ENCODE data around the gene TEX19.

Gene TEX19, protein sequence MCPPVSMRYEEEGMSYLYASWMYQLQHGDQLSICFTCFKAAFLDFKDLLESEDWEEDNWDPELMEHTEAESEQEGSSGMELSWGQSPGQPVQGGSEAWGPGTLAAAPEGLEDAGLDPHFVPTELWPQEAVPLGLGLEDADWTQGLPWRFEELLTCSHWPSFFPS

DNA sequence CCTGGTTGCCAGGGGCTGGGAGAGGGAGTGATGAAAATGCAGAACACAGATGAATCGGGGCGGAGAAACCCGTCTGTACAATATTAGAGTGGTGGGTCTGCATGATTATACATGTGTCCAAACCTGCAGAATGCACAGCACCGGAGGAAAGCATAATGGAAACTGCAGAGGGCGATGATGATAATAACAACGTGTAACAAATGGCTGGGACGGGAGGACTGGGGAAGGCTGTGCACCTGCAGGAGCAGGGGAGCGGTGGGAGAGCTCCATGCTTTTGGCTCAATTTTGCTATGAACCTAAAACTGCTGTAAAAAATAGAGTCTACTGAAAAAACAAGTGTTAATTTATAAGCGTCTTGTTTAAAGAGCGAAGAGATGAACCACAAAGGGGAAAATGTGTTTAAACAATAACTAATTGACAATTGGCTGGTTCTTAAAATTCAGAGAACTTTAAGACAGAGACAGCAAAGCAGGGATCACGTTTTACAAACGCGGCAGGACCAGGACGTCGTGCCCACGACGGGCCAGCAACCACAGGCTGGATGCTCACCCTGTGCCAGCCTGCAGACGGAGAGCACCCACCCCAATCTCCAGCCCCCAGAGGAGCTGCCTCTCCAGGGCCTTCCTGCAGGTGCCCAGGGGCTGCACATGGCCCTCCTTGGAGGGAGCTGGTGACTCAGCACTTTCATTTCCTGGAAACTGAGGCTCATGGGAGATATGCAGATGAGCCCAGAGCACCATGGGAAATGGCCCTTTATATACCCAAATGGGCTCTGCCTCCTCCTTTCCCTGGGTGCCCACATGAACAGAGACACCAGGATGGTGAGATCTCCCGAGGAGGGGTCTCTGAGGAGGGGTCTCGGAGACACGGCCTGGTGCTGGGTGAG, at the start of gene TEX19:
Gene TEX19, plus strand, starts transcription at position 783 of the 886 bp plus-strand sequence. CDS start 2,904 bp downstream, outside the sequence.
- no peak for DNase-seq

DNA sequence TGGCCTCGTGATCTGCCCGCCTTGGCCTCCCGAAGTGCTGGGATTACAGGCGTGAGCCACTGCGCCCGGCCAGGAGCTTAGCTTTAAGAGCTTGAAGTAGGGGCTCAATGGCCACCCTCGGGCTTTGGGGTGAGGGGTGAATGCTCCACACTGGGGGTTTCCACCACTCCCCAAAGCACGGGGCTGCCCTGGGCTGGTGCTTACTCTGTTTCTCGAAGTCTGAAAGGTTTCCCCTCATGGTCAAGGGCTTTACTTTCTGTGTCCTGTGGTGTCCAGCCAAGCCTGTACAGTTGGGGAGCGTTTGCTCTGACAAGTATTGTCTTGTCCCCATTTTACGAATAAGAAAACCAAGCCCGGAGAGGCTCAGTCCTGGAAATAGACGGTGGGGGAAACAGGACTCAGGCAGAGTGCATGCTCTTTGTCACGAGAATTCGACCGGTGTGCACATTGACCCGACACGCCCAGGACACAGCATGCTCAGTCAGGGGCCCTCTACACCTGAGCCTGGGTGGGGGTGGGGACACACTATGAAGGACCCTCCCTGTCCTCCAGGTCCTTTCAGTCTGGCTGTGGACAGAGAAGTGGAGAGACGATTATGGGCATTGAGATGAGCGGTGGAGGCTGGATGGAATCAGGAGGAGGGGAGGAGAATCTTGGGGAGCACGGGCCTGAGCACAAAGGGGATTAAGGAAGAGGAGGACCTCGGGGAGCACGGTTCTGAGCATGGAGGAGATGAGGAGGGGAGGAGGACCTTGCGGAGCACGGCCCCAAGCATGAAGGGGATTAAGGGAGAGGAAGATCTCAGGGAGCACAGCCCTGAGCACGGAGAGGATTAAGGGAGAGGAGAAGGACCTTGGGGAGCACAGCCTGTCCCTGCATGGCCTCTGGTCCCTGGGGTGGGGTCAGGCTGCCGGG, 49.1 kb upstream of the TEX19 start:
- no peak for DNase-seq

DNA sequence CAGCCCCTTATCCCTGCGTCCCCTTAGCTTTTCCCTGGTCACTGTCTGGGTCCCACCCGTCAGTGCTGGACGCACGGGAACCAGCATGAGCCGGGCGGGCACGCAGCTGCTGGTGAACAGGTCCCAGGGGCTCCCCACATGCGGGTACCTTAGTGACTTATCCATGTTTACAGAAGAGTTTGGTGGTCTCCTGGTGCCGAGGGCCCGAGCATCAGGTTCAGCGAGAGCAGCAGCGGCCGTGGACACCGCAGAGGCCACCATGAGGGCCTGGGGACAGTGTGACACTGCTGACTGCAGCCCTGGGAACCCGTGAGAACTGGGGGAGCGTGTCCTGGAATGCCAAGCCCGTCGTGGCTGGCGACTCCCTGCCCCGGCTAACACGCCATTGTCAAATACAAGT, 48.2 kb upstream of the TEX19 start:
- no peak for DNase-seq

DNA sequence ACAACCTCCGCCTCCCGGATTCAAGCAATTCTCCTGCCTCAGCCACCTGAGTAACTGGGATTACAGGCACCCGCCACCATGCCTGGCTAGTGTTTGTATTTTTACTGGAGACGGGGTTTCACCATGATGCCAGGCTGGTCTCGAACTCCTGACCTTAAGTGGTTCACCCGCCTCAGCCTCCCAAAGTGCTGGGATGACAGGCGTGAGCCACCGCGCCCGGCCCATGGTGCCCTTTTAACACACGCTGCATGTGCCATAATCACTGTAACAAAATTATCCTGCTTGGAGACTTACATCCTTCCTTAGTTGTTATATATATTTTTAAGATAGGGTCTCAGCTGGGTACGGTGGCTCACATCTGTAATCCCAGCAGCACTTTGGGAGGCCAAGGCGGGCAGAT, 47.1 kb upstream of the TEX19 start:
- DNase-seq = no peak

DNA sequence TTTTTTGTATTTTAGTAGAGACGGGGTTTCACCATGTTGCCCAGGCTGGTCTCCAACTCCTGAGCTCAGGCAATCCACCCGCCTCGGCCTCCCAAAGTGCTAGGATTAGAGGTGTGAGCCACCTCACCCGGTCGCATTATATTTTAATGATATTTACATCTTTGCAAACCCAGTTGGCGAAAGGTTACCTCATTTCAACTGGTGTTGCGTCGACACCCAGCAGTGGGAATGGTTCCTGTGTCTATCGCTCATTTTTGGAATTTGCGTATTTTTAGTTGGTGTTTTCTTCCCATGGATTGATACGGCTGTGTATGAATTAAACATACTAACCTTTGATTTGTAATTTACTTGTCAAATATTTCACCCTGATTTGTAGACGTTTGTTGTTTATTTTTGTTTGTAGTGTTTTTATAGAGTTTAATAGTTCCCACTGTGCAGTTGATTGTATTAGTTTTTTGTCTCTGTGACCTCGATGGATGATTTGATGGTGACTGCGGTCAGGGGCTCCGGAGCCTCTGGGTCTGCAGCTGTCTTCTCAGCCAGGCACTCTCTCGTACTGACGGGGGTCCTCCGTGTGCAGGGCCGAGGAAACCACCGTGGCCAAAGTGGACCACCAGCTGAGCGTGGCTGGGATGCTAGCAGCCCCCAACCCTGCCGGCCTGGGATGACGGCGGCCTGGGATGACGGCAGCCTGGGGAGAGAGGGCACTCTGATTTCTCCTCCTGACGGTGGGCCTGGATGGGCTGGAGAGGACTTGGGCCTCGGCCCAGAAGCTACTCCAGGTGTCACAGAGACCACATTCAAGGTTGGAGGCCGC, 45.6 kb upstream of the TEX19 start:
- no peak for DNase-seq

DNA sequence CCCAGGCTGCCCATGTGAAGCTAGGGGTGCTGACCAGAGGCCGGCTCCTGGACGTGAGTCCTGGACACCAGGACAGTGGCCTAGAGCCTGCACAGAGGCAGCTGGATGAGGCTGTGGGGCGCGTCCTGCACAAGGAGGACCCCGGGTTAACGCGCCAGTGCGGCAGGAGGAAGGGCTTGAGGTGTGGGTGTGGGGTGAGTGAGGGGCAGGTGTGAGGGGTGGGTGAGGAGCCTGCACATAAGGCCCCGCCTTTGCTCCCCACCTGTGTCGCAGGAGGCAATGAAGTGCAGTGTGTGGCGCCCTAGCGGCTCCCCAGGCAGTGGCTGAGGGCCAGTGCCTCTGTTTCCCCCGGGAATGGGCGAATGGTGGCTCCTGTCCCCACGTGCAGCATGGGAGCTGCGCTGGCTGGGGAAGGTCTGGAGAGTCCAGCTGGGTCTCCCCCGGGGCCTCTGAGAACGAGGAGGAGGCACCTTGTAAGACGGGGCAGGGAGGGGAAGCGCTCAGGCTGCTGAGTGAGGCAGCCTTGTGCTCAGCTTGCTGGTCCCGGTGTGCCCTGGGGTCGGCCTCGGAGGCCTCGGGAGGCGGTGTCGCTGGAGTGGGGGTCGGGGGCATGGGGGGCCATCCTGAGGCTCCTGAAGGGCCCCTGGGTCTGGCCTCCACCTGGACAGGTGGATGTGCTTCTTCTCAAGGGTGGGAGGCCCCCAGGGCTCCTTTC, 44.9 kb upstream of the TEX19 start:
- DNase-seq = no peak

DNA sequence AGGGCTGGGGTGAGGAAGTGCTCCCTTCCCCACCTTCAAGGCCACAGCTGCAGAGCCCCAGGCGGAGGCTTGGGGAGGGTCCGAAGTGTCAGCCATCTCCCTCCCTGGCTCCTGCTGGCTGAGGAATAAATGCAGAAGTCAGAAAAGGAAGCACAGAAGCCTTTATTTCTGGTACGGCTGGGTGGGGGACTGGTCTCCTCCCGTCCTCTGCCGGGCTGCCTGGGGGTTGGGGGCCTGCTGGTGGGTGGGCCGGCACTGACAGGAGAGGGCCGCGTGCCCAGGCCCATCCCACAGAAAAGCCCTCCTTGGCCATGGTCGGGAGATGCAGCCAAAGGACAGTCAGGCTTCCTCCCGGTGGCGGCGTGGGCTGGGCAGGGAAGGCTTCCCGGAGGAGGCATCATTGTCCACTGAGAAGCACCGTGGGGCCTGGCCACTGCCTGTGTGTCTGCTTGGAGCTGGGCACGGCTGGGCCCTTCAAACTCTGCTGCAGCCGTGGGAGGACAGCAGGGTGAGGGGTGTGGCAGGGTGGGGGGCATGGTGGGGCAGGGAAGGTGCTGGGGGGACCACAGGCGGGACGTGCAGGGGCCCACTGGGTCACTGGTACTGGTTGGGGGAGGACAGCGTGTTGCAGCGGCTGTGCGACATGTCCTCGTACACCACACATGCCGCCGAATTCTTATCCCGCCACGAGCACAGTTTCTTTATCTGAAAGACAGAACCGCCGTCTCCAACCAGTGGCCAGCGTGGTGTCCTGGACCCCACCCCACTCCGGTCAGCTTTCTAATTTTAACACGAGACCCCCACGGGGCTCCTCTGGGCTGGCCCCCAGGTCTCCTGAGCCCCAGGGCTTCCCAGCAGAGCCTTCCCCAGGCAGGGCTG, 44.1 kb upstream of the TEX19 start:
- no peak for DNase-seq

DNA sequence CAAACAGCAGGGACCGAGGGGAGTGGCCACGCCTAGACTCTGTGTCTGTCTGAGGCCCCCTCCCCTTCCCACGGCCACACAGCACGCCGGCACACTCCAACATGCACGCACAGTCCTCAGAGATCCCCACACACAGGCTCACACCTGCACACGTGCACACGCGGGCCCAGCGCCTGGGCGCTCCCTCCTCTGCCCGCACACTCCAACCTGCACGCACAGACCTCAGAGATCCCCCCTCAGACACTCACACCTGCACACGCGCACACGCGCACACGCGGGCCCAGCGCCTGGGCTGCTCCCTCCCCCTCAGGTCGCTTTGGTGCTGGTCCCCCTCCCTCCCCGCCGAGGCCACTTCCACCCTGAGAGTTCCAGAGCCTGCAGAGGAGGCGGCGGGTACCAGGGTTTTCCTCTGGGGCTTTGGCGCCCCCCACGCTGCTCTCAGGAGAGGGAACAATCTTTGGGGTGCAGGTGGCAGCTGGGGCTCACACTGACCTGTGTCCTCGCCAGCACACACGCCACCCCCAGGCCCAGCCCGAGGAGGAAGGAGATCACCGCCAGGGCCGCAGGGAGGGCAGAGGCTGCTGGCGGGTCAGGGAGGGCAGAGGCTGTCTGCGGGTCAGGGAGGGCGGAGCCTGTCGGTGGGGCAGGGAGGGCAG, 43.2 kb upstream of the TEX19 start:
- DNase-seq = peak; percentile 58

DNA sequence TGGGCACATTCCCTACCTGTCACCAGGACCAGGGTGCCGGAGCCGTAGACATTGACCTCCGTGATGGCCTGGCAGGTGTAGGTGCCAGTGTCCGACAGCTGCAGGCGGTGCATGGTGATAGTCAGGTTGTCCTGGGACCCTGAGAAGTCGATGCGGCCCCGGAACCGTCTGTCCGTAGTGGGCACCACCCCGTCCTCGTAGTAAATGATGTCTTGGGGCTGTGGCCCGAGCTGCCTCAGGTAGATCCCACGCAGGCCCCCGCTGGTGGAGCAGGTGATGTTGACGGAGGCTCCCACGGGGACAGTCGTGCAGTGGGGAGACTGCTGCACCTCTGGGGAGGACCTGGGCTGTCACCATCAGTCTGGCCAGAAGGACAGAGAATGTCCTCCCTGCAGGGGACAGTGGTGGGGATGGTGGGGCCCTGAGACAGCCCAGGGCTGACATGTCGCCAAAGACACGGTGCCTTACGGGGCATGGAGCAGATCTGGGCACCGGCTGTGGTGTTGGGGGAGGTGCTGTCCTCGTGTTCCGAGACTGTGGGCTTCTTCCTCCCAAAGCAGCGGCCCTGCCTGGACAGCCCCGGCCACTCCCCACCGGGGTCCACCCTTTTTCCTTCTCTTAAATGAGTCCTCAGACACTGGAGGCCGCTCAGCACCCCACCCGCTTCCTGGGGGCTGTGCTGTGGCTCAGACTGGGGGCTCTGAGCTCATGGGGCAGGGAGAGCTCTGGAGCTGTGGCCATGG, 42.2 kb upstream of the TEX19 start:
- no peak for DNase-seq

DNA sequence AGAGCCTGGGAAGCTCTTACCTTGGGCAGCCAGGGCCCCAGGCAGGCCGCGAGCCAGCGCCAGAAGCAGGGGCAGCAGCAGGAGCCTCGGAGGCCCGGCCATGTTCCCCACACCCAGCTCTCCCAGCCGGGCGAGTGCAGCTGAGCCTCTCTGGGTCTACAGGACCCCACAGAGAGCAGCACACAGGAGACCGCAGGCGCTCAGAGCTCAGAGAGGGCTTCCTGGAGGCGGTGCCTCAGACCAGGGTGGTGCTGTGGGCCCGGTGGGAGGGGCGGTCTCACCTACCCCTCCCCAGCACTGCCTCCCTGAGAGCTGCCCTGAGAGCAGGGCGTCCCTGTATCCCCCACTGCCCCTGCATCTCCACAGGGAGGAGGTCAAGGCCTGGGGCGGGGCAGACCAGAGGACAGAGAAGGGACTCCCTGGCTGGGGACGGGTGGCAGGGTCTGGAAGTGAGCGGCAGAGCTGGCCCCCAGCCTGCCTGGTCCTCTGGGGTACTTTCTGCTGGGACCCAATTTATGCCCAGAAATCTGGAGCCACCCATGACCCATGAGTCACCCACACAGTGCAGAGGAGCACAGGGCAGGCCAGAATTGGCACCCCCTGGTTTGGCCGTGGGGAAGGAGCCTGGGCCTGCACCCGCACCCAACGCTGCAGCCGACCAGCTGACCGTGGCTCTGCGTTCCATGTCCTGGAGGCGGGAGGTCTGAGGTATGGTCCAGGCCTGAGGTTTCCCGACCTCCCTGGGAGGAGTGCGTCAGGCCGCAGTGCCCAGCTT, 41.5 kb upstream of the TEX19 start, which contains the start of gene CD7:
Gene CD7, minus strand, starts transcription at position 215 of the 775 bp plus-strand sequence. Its CDS starts 113 bp downstream, at position 102.
- DNase-seq = peak; percentile 61

DNA sequence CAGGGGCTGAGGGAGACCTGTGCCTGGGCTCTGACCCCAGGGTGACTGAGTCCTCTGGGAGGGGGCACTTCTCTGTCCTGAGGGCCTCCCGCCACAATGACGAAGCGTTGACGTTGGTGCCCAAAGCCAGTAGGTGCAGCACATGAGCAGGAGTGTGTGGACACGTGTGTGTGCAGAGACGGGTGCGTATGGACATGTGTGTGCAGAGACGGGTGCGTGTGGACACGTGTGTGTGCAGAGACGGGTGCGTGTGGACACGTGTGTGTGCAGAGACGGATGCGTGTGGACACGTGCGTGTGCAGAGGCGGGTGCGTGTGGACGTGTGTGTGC, 40.9 kb upstream of the TEX19 start:
- DNase-seq = no peak

DNA sequence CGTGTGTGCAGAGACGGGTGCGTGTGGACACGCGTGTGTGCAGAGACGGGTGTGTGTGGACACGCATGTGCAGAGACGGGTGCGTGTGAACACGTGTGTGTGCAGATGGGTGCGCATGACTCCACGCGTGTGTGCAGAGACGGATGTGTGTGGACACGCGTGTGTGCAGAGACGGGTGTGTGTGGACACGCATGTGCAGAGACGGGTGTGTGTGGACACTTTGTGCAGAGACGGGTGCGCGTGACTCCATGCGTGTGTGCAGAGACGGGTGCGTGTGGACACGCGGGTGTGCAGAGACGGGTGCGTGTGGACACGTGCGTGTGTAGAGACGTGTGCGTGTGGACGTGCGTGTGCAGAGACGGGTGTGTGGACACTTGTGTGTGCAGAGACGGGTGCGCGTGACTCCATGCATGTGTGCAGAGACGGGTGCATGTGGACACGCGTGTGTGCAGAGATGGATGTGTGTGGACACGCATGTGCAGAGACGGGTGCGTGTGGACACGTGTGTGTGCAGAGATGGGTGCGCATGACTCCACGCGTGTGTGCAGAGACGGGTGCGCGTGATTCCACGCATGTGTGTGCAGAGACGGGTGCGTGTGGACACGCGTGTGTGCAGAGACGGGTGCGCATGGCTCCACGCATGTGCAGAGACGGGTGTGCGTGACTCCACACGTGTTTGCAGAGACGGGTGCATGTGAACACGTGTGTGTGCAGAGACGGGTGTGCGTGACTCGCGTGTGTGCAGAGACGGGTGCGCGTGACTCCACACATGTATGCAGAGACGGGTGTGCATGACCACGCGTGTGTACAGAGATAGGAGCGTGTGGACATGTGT, 40.1 kb upstream of the TEX19 start:
- DNase-seq = no peak

DNA sequence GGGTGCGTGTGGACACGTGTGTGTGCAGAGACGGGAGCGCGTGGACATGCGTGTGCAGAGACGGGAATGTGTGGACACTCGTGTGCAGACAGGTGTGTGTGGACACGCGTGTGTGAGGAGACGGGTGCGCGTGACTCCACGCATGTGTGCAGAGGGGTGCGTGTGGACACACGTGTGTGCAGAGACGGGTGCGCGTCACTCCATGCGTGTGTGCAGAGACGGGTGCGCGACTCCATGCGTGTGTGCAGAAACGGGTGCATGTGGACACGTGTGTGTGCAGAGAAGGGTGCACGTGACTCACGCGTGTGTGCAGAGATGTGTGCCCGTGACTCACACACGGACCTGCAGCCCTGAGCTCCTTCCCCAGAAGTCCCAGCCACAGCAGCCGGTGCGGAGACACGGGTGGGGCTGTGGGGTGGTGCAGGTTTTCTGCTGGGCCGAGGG, 39.4 kb upstream of the TEX19 start:
- no peak for DNase-seq

DNA sequence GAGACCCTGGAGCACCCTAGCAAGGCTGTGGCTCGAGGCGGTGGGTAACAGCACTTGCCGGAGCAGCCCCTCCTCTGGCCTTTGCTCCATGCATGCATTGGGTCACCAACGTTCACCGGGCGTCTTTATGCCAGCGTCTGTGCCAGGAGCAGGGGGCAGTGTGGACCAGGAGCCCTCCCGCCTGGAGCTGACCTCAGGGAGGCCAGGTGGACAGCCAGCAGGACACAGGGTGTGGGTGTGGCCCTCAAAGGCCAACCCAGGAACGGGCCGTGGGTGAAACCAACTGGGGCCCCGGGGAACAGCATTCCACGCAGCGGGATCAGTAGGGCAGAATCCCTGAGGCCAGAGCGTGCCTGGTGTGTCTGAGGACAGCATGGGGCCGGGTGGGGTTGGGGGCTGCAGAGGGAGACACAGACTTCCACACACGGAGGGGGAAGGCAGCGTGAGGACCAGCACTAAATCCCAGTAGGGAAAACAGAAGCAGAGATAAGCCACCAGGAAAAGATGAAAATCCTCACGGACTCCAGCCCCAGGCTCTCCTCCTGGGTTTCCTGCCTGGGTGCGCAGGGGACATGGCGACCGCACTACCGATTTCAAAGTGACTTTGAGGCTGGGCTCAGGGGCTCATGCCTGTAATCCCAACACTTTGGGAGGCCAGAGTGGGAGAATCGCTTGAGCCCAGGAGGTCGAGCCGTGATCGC, 38.8 kb upstream of the TEX19 start:
- no peak for DNase-seq

DNA sequence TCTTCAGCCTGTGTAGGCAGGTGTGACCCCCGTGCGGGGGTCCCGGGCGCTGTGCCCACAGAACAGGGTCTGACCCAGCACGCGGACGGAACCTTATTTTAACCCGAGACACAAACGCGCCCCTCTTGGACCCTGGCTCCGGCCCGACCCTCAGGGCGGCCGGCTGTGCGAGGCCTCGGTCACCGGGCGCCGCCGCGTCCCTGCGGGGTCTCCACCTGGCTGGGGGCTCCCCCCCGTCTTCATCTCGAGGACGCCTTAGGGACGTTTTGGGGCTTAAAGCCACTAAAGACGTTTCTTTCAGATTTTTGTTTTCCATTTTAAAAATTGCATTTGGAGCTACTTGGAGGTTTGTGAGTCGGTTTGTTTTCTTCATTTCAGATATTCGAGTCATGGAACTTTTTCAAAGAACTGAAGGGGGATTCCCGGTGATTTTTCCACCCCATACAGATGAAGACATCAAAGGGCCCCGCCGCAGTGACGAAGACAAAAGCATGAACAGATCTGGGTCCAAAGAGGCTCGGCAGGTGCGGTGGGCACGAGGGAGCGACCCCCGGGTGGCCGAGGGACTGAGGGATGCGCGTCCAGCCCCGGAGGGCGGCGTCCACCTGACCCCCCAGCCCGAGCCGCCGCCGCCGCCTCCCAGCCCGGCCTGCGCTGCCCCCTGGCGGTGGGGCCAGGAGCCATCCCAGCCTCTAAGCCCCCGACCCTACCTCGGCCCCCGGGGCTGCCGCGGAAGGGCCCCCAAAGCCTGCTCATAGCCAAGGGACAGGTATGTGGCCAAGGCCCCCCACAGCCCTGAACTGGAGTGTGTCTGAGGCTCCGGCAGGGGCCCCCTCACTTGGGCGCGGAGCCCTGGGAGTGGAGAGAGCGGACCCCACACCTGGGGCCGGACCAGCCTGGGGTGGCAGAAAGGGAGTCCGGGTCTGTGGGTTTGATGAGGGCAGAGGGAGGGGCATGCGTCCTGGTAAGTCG, 37.8 kb upstream of the TEX19 start:
- DNase-seq = peak; percentile 77

Measured in stimulated activated CD4-positive, alpha-beta T cell treated with anti-CD3 and anti-CD28 coated beads, Interleukin-12 subunit alpha, Interleukin-12 subunit beta, amount 100 ng/mL, for 4 hours (primary cell).